GM18909 (cell line): ENCODE measurements around the gene PRKACG.

ENCODE experiments used
- ATAC-seq: cut with Tn5 transposase; IDR thresholded peaks from one replicate; pipeline ENCODE4 v1.9.1; 2021; ENCODE audit warnings: mild to moderate bottlenecking; ENCODE audit not compliant: unreplicated experiment, poor library complexity

PRKACG gene

GRCh38 chr9:69027355-69028097 lies 13.6 kb upstream of the PRKACG start:
- peak; percentile 77 for ATAC-seq

- ATAC-seq: no peak
Observed at GRCh38 chr9:69023650-69024049, 9.7 kb upstream of the PRKACG start.

GRCh38 chr9:69020301-69021145 lies 6.6 kb upstream of the PRKACG start:
- no peak for ATAC-seq

GRCh38 chr9:69019808-69020207 lies 5.9 kb upstream of the PRKACG start:
- ATAC-seq: no peak

GRCh38 chr9:69018737-69019136 lies 4.8 kb upstream of the PRKACG start:
- no peak for ATAC-seq

- no peak for ATAC-seq
Observed at GRCh38 chr9:69016191-69017096, 2.5 kb upstream of the PRKACG start.

GRCh38 chr9:69013382-69013727 lies 558 bp downstream of the PRKACG start:
- no peak for ATAC-seq

- no peak for ATAC-seq
Observed at GRCh38 chr9:69012696-69013381, 1.1 kb downstream of the PRKACG start.

GRCh38 chr9:69009708-69010107 lies 4.2 kb downstream of the PRKACG start:
- ATAC-seq: no peak

GRCh38 chr9:69004836-69005235 lies 9.1 kb downstream of the PRKACG start:
- ATAC-seq: no peak

- no peak for ATAC-seq
Observed at GRCh38 chr9:69003051-69003450, 10.9 kb downstream of the PRKACG start.

- ATAC-seq: no peak
Observed at GRCh38 chr9:69001921-69002320, 12.0 kb downstream of the PRKACG start.

GRCh38 chr9:68999393-69000105 lies 14.4 kb downstream of the PRKACG start:
- ATAC-seq: peak; percentile 77

- peak; percentile 55 for ATAC-seq
Observed at GRCh38 chr9:68998812-68999211, 15.1 kb downstream of the PRKACG start.

GRCh38 chr9:68998385-68998784 lies 15.5 kb downstream of the PRKACG start:
- no peak for ATAC-seq

- ATAC-seq: no peak
Observed at GRCh38 chr9:68997666-68998065, 16.2 kb downstream of the PRKACG start.

GRCh38 chr9:68996462-68996861 lies 17.5 kb downstream of the PRKACG start:
- no peak for ATAC-seq

GRCh38 chr9:68995776-68996175 lies 18.1 kb downstream of the PRKACG start:
- ATAC-seq: no peak

- no peak for ATAC-seq
Observed at GRCh38 chr9:68991457-68991856, 22.5 kb downstream of the PRKACG start.
